Ramos (cell line): ENCODE data around the gene DNAH3.
"Not testable (repeated sequence)": the region's sequence is repeated elsewhere in the genome, so short reads cannot be mapped to it uniquely, and the experiment has no call there.

Experiments
- in situ Hi-C: fragments of 300-500 bp; cut with MboI; formaldehyde crosslinking; loops from one replicate; pipeline ENCODE4 v1.14.3; 2022; ENCODE audit warnings: low sequenced_read_pairs; ENCODE audit not compliant: unreplicated experiment

DNAH3 gene

GRCh38 chr16:21033704-21034103, 116.9 kb downstream of the DNAH3 start:
- in situ Hi-C loops, result no loop called here

- in situ Hi-C loops, result no loop called here
Measured at GRCh38 chr16:21033264-21033663, 117.4 kb downstream of the DNAH3 start.

GRCh38 chr16:21028728-21029127, 121.9 kb downstream of the DNAH3 start:
- in situ Hi-C loops, result no loop called here

- in situ Hi-C loops, result no loop called here
Measured at GRCh38 chr16:21026846-21027245, 123.8 kb downstream of the DNAH3 start.

- in situ Hi-C loops, result no loop called here
Measured at GRCh38 chr16:21023509-21024202, 127.0 kb downstream of the DNAH3 start.

GRCh38 chr16:21021316-21021715, 129.3 kb downstream of the DNAH3 start:
- in situ Hi-C loops, result no loop called here

- in situ Hi-C loops, result no loop called here
Measured at GRCh38 chr16:21009815-21010214, 140.8 kb downstream of the DNAH3 start.

GRCh38 chr16:21005008-21005407, 145.6 kb downstream of the DNAH3 start:
- in situ Hi-C loops, result no loop called here

- in situ Hi-C loops, result no loop called here
Measured at GRCh38 chr16:21001262-21001661, 149.4 kb downstream of the DNAH3 start.

- in situ Hi-C loops, result no loop called here
Measured at GRCh38 chr16:20997147-20997546, 153.5 kb downstream of the DNAH3 start.

GRCh38 chr16:20995711-20996110, 154.9 kb downstream of the DNAH3 start:
- in situ Hi-C loops, result no loop called here

GRCh38 chr16:20989496-20990070, 161.1 kb downstream of the DNAH3 start:
- in situ Hi-C loops, result not testable (repeated sequence)

- in situ Hi-C loops, result no loop called here
Measured at GRCh38 chr16:20987049-20987448, 163.6 kb downstream of the DNAH3 start.

- in situ Hi-C loops, result no loop called here
Measured at GRCh38 chr16:20984019-20984418, 166.6 kb downstream of the DNAH3 start.

GRCh38 chr16:20976576-20976975, 174.1 kb downstream of the DNAH3 start:
- in situ Hi-C loops, result no loop called here

- in situ Hi-C loops, result not testable (repeated sequence)
Measured at GRCh38 chr16:20973201-20973600, 177.4 kb downstream of the DNAH3 start.

GRCh38 chr16:20971401-20971800, 179.2 kb downstream of the DNAH3 start:
- in situ Hi-C loops, result no loop called here

- in situ Hi-C loops, result no loop called here
Measured at GRCh38 chr16:20969386-20969785, 181.3 kb downstream of the DNAH3 start.

GRCh38 chr16:20968765-20969164, 181.9 kb downstream of the DNAH3 start:
- in situ Hi-C loops, result no loop called here

- in situ Hi-C loops, result no loop called here
Measured at GRCh38 chr16:20960899-20961298, 189.7 kb downstream of the DNAH3 start.

- in situ Hi-C loops, result no loop called here
Measured at GRCh38 chr16:20957153-20957552, 193.5 kb downstream of the DNAH3 start.

- in situ Hi-C loops, result no loop called here
Measured at GRCh38 chr16:20956319-20956718, 194.3 kb downstream of the DNAH3 start.
